Adrenal gland (tissue), 5 donors: ENCODE data around the gene PLCB1.

Experiments used
- POLR2A ChIP-seq, 2 donors: fragments of 450-650 bp; IDR thresholded peaks; one replicate each; pipeline ENCODE4 v1.6.1; 2017; ENCODE audit warnings: antibody characterized with exemption in 2 of 2, mild to moderate bottlenecking in 2 of 2, moderate library complexity in 1 of 2
- TF ChIP-seq, protein P1 (sequence below), 6 experiments: fragments of 450-650 bp in 4 of 6; fragments of 200-600 bp in 2 of 6; sonication (generic) in 1 of 6; IDR thresholded peaks; 1 replicate in 5 of 6; 2 replicates in 1 of 6; pipeline versions ENCODE4 v1.5.1 to v1.8.0; 2016 to 2021; ENCODE audit warnings: antibody characterized with exemption in 6 of 6, mild to moderate bottlenecking in 2 of 6, moderate library complexity in 1 of 6
- donor health status: DM: no; HTN: no; CAD: no.

DNA sequence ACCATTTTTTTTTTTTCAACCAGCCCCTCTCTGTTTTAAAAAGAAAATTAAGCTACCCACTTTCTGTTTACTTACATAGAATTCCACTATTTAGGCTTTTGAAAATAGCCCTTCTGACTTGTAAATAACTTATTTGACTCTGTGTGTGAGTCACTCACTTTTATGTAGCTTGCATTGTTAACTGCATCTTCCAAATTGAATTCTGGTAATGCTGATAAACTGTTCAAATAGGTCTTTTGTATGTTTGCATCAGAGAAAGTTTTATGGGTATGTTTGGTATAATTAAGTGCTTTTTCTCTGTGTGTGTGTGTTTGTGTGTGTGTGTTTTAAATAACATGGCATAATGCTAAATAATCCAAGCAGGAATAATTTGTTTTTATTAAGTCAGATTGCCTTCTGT, 360.1 kb downstream of the PLCB1 start:
- TF ChIP-seq, protein P1, sequence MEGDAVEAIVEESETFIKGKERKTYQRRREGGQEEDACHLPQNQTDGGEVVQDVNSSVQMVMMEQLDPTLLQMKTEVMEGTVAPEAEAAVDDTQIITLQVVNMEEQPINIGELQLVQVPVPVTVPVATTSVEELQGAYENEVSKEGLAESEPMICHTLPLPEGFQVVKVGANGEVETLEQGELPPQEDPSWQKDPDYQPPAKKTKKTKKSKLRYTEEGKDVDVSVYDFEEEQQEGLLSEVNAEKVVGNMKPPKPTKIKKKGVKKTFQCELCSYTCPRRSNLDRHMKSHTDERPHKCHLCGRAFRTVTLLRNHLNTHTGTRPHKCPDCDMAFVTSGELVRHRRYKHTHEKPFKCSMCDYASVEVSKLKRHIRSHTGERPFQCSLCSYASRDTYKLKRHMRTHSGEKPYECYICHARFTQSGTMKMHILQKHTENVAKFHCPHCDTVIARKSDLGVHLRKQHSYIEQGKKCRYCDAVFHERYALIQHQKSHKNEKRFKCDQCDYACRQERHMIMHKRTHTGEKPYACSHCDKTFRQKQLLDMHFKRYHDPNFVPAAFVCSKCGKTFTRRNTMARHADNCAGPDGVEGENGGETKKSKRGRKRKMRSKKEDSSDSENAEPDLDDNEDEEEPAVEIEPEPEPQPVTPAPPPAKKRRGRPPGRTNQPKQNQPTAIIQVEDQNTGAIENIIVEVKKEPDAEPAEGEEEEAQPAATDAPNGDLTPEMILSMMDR (IDR thresholded peaks at IDR 0.05) = no peak
- TF ChIP-seq POLR2A (IDR thresholded peaks at IDR 0.05) = no peak
